ENCODE data around the gene PRR9. TPM values are rescaled to one million over a fixed set of nuclear protein-coding genes. Genes with fewer than 3 reads are reported as not detected.
"Not testable (repeated sequence)": the region's sequence is repeated elsewhere in the genome, so short reads cannot be mapped to it uniquely, and the experiment has no call there.

The PRR9 gene, protein sequence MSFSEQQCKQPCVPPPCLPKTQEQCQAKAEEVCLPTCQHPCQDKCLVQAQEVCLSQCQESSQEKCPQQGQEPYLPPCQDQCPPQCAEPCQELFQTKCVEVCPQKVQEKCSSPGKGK
- not detected for polyA plus RNA-seq (2012; ENCODE audit: missing spikeins)

DNA sequence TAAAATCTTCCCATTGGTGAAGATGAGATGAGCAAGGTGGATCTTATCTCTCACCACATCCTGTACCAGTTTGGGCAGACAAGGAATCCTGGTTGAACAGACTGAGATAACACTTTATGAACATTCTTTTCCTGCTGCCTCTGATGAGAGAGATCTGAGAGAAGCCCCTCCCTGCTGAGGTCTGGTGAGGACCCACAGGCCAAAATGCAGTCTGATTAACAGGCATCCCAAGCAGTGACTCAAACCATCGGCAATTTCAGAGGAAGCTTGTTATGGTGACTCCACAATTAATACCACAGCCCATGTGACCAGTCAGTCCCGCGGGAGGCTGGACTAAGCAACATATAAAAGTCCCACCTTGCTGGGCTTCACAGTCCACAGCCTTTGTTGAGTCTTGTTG, at the start of gene PRR9:
Gene PRR9 (plus strand): TSS at position 373 of the 400 bp plus-strand sequence. CDS start 561 bp downstream, outside the sequence.
- FAIRE-seq, result no peak
- no peak for DNase-seq (ENCODE audit: insufficient read length)
- TF ChIP-seq POLR2A (IDR thresholded peaks at IDR 0.05; ENCODE audit: low read depth, low read length) (no peak), POLR2AphosphoS5 (IDR thresholded peaks at IDR 0.05; ENCODE audit: low read depth, low read length) (no peak), TAF1 (IDR thresholded peaks at IDR 0.05; ENCODE audit: borderline replicate concordance, low read depth, low read length) (no peak)

DNA sequence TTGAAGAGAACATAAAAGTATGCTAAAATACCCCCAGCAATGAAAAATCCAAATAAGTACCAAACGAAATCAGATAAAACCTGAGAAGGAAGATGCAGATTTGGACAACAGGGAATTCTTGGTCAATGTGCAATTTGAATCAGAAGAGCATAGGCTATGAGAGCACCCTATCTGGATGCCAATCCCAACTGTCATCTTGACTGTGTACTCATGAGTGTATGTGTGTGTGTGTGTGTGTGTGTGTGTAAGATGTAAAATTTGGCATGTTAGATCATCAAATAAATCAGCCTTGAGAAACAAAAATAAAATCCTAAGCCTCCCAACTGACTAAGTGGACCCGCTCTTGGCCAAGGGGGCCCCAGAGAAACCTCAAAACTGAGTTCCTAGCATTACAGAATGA, 48.7 kb upstream of the PRR9 start:
- DNase-seq (ENCODE audit: insufficient read length) (no peak), FAIRE-seq (no peak)
- TF ChIP-seq POLR2A (IDR thresholded peaks at IDR 0.05; ENCODE audit: low read depth, low read length) (no peak), POLR2AphosphoS5 (IDR thresholded peaks at IDR 0.05; ENCODE audit: low read depth, low read length) (no peak)

DNA sequence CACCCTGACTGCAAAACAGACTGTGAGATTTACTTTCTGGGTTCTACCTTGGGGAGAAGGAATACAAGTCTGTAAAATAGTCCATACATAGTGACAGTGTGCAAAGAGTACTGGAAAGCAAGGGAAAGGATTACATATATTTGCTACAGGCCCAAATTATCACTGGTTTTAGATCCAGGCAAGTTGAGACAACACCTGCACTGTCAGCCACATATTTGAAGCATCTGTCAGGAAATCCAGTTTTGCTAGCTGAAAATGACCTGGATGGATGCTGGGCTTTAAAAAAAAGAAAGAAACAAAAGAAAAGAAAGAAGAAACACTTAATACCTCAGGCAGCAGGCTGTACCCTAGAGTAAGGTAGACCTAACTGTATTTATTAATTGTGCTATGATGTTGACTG, 42.8 kb upstream of the PRR9 start:
- TF ChIP-seq POLR2A (IDR thresholded peaks at IDR 0.05; ENCODE audit: low read depth, low read length) (no peak), POLR2AphosphoS5 (IDR thresholded peaks at IDR 0.05; ENCODE audit: low read depth, low read length) (no peak), TAF1 (IDR thresholded peaks at IDR 0.05; ENCODE audit: borderline replicate concordance, low read depth, low read length) (no peak)
- no peak for DNase-seq (ENCODE audit: insufficient read length)
- FAIRE-seq, result no peak

DNA sequence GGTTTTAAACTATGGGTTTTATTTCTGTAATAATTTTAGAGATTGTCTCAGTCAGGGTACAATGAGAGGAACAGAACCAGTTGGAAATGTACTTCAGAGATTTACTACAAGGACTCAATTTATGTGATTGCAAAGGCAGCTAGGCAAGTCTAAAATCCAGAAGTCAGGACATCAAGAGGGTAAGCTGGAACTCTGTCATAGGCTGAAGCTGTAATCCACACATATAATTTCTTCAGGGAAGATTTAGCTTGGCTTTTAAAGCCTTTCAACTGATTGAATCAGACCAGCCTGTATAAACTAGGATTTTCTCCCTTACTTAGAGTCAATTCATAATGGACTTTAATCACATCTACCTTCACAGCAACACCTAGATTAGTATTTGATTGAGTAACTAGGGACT, 38.5 kb upstream of the PRR9 start:
- TF ChIP-seq POLR2AphosphoS5 (IDR thresholded peaks at IDR 0.05; ENCODE audit: low read depth, low read length) (no peak), POLR2A (IDR thresholded peaks at IDR 0.05; ENCODE audit: low read depth, low read length) (no peak), TAF1 (IDR thresholded peaks at IDR 0.05; ENCODE audit: borderline replicate concordance, low read depth, low read length) (no peak)
- DNase-seq (ENCODE audit: insufficient read length), result no peak
- no peak for FAIRE-seq

DNA sequence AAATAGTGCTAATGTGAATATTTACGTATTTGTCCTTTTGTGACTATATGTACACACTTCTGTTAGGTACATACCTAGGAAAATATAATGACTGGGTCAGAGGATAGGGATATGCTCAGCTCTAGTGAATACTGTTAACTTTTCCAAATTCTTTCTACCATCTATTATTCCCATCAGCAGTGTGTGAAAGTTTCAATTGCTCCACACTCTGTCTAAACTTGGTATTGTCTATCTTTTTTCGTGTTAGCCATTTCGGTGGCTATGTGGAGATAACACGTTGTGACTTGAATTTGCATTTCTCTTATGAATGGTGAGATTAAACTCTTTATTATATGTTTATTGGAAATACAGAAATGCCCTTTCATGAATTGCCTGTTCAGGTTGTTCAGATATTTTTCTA, 36.8 kb upstream of the PRR9 start:
- no peak for FAIRE-seq
- DNase-seq (ENCODE audit: insufficient read length), result no peak
- TF ChIP-seq TAF1 (IDR thresholded peaks at IDR 0.05; ENCODE audit: borderline replicate concordance, low read depth, low read length) (no peak), POLR2AphosphoS5 (IDR thresholded peaks at IDR 0.05; ENCODE audit: low read depth, low read length) (no peak), POLR2A (IDR thresholded peaks at IDR 0.05; ENCODE audit: low read depth, low read length) (no peak)

DNA sequence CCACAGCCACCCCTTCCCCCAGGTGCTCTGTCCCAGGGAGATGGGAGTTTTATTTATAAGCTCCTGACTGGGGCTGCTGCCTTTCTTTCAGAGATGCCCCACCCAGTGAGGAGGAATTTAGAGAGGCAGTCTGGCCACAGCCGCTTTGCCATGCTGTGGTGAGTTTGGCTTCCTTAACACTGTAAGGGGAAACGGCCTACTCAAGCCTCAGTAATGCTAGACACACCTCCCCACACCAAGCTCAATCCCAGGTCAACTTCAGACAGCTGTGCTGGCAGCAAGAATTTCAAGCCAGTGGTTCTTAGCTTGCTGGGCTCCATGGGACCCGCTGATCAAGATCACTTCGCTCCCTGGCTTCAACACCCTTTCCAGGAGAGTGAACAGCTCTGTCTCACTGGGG, 29.1 kb upstream of the PRR9 start:
- not testable (repeated sequence) for DNase-seq (ENCODE audit: insufficient read length); FAIRE-seq

DNA sequence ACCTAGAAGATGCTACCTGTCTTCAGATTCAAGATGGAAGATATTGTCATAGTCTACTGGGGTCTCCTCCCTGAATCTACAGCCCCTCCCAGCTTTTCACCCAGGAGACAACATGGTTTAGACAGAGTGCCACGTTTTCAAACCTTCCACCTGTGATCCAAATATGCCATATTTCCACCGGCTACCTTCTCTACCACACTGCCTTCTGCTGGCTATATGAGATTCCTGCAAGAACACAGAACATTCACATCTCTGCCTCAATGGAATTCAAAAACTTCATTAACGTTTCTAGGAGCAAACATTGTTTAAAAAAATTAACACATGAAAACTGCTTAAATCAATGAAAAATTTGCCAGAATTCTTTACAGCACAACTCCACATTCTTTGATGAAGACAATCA, 27.0 kb upstream of the PRR9 start:
- FAIRE-seq (no peak), DNase-seq (ENCODE audit: insufficient read length) (no peak)
- no peak for TF ChIP-seq POLR2AphosphoS5 (IDR thresholded peaks at IDR 0.05; ENCODE audit: low read depth, low read length)
- no peak for TF ChIP-seq TAF1 (IDR thresholded peaks at IDR 0.05; ENCODE audit: borderline replicate concordance, low read depth, low read length)
- TF ChIP-seq POLR2A (IDR thresholded peaks at IDR 0.05; ENCODE audit: low read depth, low read length), result no peak

DNA sequence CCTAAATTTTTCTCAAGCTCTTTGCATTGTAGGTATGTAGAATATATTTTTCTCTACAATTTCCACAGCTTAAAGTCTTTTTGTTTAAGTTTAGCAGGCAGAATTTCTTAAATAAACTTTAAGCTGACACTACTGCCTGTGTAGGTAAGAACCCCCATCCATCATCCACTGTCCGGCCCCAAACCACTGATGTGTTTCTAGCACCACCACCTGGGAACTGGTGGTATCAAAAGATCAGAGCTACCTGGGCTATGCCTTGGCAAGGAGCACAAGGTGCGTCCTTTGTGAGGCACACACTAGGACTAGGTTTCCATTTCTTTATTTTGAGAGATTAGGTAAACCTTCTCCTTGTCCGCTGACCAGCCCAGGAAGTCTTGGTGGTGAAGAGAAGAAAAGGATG, 24.7 kb upstream of the PRR9 start:
- DNase-seq (ENCODE audit: insufficient read length) (no peak), FAIRE-seq (no peak)
- no peak for TF ChIP-seq POLR2A (IDR thresholded peaks at IDR 0.05; ENCODE audit: low read depth, low read length)
- TF ChIP-seq TAF1 (IDR thresholded peaks at IDR 0.05; ENCODE audit: borderline replicate concordance, low read depth, low read length), result no peak
- TF ChIP-seq POLR2AphosphoS5 (IDR thresholded peaks at IDR 0.05; ENCODE audit: low read depth, low read length), result no peak

DNA sequence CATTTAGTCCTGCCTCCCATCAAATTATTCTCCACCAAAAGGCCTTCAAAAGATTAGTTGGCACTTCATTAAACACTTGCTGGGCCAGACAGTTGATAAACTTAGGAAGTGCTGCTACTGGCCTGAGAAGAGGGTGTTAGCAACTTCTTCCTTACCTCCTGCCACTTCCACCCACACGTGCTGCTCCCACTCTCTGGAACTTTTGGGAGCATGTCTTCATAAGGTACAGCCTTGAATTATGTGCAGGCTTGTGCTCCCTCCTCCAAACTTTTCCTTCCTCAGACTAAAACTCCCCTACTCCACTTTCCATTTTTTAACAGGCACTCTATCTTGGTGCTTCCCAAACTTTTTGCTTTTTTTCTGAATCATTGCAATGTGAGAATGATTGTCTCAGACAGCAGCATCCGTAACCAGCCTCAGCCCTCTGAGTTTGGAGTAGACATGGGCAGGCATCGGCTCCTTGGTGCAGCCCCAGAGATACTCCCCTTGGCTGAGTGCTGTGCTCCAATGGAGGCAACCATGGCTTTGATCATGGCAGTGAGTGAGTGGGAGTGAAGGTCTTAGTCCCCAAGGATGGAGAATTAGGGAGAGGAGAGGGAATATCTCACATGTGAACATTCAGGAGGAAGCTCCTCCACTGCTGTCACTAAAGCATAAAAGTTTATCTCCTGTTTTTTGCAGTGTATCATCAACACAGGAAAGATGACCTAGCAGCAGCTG, 22.9 kb upstream of the PRR9 start:
- no peak for DNase-seq (ENCODE audit: insufficient read length)

DNA sequence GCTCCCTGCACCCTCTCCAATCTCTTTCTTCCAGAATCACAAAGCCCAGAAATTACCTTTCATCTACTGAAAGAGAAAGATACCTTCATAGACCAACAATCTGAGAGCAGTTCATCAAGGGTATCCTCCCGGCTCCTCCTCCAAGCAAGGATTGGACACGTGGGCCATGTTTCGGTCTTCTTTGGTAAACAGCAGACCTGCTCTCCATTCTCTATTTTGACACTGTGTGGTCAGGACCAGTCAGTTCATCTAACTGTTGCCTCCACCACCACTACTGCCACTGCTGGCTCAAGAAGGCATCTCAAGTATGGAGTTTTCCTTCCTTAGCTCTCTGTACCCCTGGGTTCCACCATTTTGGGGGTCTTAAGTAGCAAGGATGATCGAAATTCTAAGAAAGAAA, 22.2 kb upstream of the PRR9 start:
- TF ChIP-seq TAF1 (IDR thresholded peaks at IDR 0.05; ENCODE audit: borderline replicate concordance, low read depth, low read length), result no peak
- TF ChIP-seq POLR2AphosphoS5 (IDR thresholded peaks at IDR 0.05; ENCODE audit: low read depth, low read length), result no peak
- TF ChIP-seq POLR2A (IDR thresholded peaks at IDR 0.05; ENCODE audit: low read depth, low read length), result no peak
- FAIRE-seq (no peak), DNase-seq (ENCODE audit: insufficient read length) (no peak)

More for the DNA sequence above, 22.9 kb upstream of the PRR9 start:
- FAIRE-seq, result no peak
- TF ChIP-seq TAF1 (IDR thresholded peaks at IDR 0.05; ENCODE audit: borderline replicate concordance, low read depth, low read length) (no peak), POLR2AphosphoS5 (IDR thresholded peaks at IDR 0.05; ENCODE audit: low read depth, low read length) (no peak), POLR2A (IDR thresholded peaks at IDR 0.05; ENCODE audit: low read depth, low read length) (no peak)

DNA sequence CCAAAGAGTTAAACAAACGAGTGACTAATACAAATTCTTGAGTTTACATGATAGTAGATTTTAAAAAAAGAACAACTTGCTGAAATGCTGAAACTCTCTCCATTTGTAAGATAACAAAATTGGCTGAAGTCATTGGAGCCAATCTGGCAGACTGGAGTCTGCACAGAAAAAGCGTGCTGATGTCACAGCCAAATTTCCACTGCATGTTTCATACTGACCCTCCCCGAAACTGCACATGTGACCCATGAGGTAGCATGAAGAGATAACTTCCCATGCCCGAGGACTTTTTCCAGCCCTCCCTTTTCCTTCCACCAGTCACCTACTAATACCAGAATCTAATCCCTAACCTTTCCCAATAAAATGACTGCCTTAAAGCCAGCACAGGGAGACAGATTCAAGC, 15.4 kb upstream of the PRR9 start:
- DNase-seq (ENCODE audit: insufficient read length) (no peak), FAIRE-seq (no peak)
- TF ChIP-seq TAF1 (IDR thresholded peaks at IDR 0.05; ENCODE audit: borderline replicate concordance, low read depth, low read length) (no peak), POLR2A (IDR thresholded peaks at IDR 0.05; ENCODE audit: low read depth, low read length) (no peak), POLR2AphosphoS5 (IDR thresholded peaks at IDR 0.05; ENCODE audit: low read depth, low read length) (no peak)

DNA sequence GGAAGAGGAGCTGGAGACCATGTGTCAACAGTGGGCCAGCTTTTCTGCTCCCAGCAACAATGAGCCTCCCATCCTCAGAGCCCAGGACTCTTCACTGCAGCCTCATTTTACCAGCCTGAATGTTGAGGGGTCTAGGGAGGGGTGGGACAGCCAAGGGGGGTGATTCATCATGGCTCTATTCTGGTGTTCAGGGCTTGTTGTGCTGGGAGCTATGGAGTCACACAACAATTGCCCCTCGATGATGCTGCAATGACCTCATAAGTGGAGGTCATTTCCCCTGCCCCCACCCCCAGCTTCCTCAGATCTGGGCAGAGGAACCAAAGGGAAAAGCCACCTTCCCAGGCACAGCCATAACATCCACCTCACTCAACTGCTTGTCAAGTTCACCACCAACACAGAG, 14.3 kb upstream of the PRR9 start, which contains the start of gene LELP1:
Gene LELP1 (plus strand): TSS at position 301 of the 400 bp plus-strand sequence. CDS start 1,278 bp downstream, outside the sequence.
- no peak for DNase-seq (ENCODE audit: insufficient read length)
- no peak for TF ChIP-seq TAF1 (IDR thresholded peaks at IDR 0.05; ENCODE audit: borderline replicate concordance, low read depth, low read length)
- TF ChIP-seq POLR2AphosphoS5 (IDR thresholded peaks at IDR 0.05; ENCODE audit: low read depth, low read length), result no peak
- no peak for TF ChIP-seq POLR2A (IDR thresholded peaks at IDR 0.05; ENCODE audit: low read depth, low read length)
- FAIRE-seq, result no peak
